ENCODE data around the gene MRPL36.

DNA sequence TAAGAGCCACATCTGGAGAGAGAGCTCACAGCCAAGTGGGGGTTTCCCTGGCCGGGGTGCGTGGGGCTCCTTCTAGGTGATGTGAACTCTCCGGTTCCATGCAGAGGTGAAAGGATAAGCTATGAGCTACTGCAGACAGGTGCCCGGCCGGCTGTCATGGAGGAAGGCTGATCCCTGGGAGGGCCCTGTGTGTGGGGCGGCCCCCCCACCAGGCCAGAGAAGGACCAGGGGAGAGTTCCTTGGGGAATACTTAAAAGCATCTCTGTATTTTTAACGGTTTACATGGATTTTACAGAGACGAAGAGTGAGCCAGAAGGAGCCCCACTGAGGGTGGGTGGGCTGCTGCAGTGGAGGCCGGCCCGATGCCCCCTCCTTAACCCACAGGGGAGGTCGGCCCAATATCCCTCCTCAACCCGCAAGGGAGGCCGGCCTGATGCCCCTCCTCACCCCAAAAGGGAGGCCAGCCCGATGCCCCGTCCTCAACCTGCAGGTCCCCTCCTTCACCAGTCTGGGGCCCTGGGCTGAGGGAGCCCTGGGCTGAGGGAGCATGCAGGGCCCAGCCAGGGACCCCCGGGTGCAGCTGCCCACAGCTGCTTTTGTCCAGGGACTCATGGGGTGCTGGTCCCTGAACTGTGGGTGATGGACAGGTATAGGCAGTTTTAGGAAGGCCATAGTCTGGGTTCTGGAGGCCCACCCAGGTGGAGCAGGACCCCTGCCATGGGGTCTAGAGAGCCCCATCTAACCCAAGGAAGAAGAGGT is 31.9 kb downstream of the MRPL36 start:
- TF ChIP-seq, protein P1, sequence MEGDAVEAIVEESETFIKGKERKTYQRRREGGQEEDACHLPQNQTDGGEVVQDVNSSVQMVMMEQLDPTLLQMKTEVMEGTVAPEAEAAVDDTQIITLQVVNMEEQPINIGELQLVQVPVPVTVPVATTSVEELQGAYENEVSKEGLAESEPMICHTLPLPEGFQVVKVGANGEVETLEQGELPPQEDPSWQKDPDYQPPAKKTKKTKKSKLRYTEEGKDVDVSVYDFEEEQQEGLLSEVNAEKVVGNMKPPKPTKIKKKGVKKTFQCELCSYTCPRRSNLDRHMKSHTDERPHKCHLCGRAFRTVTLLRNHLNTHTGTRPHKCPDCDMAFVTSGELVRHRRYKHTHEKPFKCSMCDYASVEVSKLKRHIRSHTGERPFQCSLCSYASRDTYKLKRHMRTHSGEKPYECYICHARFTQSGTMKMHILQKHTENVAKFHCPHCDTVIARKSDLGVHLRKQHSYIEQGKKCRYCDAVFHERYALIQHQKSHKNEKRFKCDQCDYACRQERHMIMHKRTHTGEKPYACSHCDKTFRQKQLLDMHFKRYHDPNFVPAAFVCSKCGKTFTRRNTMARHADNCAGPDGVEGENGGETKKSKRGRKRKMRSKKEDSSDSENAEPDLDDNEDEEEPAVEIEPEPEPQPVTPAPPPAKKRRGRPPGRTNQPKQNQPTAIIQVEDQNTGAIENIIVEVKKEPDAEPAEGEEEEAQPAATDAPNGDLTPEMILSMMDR (IDR thresholded peaks at IDR 0.05; ENCODE audit: low read depth, low read length, missing input control), result no peak
- TF ChIP-seq JUND (IDR thresholded peaks at IDR 0.05) (no peak), RXRA (IDR thresholded peaks at IDR 0.05) (no peak), GABPA (IDR thresholded peaks at IDR 0.05 in 1 of 2, conservative IDR thresholded peaks at IDR 0.05 in 1 of 2) (no peak), TAF1 (conservative IDR thresholded peaks at IDR 0.05) (no peak)
- TF ChIP-seq, protein P2, sequence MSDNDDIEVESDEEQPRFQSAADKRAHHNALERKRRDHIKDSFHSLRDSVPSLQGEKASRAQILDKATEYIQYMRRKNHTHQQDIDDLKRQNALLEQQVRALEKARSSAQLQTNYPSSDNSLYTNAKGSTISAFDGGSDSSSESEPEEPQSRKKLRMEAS (IDR thresholded peaks at IDR 0.05), result no peak
- TF ChIP-seq, protein P3, sequence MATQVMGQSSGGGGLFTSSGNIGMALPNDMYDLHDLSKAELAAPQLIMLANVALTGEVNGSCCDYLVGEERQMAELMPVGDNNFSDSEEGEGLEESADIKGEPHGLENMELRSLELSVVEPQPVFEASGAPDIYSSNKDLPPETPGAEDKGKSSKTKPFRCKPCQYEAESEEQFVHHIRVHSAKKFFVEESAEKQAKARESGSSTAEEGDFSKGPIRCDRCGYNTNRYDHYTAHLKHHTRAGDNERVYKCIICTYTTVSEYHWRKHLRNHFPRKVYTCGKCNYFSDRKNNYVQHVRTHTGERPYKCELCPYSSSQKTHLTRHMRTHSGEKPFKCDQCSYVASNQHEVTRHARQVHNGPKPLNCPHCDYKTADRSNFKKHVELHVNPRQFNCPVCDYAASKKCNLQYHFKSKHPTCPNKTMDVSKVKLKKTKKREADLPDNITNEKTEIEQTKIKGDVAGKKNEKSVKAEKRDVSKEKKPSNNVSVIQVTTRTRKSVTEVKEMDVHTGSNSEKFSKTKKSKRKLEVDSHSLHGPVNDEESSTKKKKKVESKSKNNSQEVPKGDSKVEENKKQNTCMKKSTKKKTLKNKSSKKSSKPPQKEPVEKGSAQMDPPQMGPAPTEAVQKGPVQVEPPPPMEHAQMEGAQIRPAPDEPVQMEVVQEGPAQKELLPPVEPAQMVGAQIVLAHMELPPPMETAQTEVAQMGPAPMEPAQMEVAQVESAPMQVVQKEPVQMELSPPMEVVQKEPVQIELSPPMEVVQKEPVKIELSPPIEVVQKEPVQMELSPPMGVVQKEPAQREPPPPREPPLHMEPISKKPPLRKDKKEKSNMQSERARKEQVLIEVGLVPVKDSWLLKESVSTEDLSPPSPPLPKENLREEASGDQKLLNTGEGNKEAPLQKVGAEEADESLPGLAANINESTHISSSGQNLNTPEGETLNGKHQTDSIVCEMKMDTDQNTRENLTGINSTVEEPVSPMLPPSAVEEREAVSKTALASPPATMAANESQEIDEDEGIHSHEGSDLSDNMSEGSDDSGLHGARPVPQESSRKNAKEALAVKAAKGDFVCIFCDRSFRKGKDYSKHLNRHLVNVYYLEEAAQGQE (IDR thresholded peaks at IDR 0.05), result no peak
- TF ChIP-seq, protein P4, sequence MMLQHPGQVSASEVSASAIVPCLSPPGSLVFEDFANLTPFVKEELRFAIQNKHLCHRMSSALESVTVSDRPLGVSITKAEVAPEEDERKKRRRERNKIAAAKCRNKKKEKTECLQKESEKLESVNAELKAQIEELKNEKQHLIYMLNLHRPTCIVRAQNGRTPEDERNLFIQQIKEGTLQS (IDR thresholded peaks at IDR 0.05), result no peak
